Astrocyte (in vitro differentiated cells and primary cell): Measurements from ENCODE around the gene ROR1. TPM values are rescaled to one million over a fixed set of nuclear protein-coding genes. Genes with fewer than 3 reads are reported as not detected.

ENCODE experiments used
- DNase-seq: peaks from one replicate; pipeline ENCODE4 v3.0.0-alpha.2; 2010; ENCODE audit warnings: low read depth
- FAIRE-seq: peaks from 2 replicates; lab custom pipeline; 2011; peaks lifted over from hg19 to GRCh38; lab: Jason Lieb, UNC
- H2AFZ ChIP-seq: 2 replicates; pipeline ENCODE4 v1.6.0; 2012; ENCODE audit warnings: low read depth, low read length, inconsistent platforms
- H3K27ac ChIP-seq: 2 replicates; pipeline ENCODE4 v1.5.1; 2011; ENCODE audit warnings: low read depth, low read length, inconsistent platforms
- H3K27me3 ChIP-seq: 2 replicates; pipeline ENCODE4 v1.6.0; 2011; ENCODE audit warnings: low read length, inconsistent platforms; ENCODE audit not compliant: insufficient read depth
- H3K36me3 ChIP-seq: 2 replicates; pipeline ENCODE4 v1.5.1; 2011; ENCODE audit warnings: low read length, inconsistent platforms; ENCODE audit not compliant: insufficient read depth
- H3K4me1 ChIP-seq: 2 replicates; pipeline ENCODE4 v1.5.1; 2011; ENCODE audit warnings: low read length, inconsistent platforms; ENCODE audit not compliant: insufficient read depth
- H3K4me2 ChIP-seq: 2 replicates; pipeline ENCODE4 v1.6.0; 2012; ENCODE audit warnings: low read length, inconsistent platforms
- H3K4me3 ChIP-seq: 2 replicates; pipeline ENCODE4 v1.5.1; 2011; ENCODE audit warnings: low read depth, mild to moderate bottlenecking, low read length, inconsistent platforms; ENCODE audit not compliant: insufficient read depth
- H3K79me2 ChIP-seq: 2 replicates; pipeline ENCODE4 v1.6.0; 2012; ENCODE audit warnings: mild to moderate bottlenecking, low read length, inconsistent platforms; ENCODE audit not compliant: insufficient read depth
- H3K9ac ChIP-seq: 2 replicates; pipeline ENCODE4 v1.6.0; 2012; ENCODE audit warnings: mild to moderate bottlenecking, low read length, inconsistent platforms
- H3K9me3 ChIP-seq: 2 replicates; pipeline ENCODE4 v1.5.1; 2012; ENCODE audit warnings: low read depth, mild to moderate bottlenecking, low read length, inconsistent platforms; ENCODE audit not compliant: insufficient read depth
- H4K20me1 ChIP-seq: 2 replicates; pipeline ENCODE4 v1.6.0; 2012; ENCODE audit warnings: low read length, inconsistent platforms; ENCODE audit not compliant: insufficient read depth
- H3K27ac Mint-ChIP-seq: one replicate; pipeline ENCODE4 v1.8.0; 2021; ENCODE audit warnings: mild to moderate bottlenecking, mixed read lengths; ENCODE audit not compliant: unreplicated experiment
- H3K27me3 Mint-ChIP-seq: one replicate; pipeline ENCODE4 v1.8.0; 2021; ENCODE audit warnings: low read depth, mixed read lengths; ENCODE audit not compliant: unreplicated experiment
- H3K36me3 Mint-ChIP-seq: one replicate; pipeline ENCODE4 v1.8.0; 2021; ENCODE audit warnings: low read depth, mixed read lengths; ENCODE audit not compliant: unreplicated experiment
- H3K4me1 Mint-ChIP-seq: one replicate; pipeline ENCODE4 v1.8.0; 2021; ENCODE audit warnings: low read depth, mixed read lengths; ENCODE audit not compliant: unreplicated experiment
- H3K4me3 Mint-ChIP-seq: one replicate; pipeline ENCODE4 v1.8.0; 2021; ENCODE audit warnings: mild to moderate bottlenecking, moderate library complexity, mixed read lengths; ENCODE audit not compliant: unreplicated experiment
- H3K9me3 Mint-ChIP-seq: one replicate; pipeline ENCODE4 v1.8.0; 2021; ENCODE audit warnings: mild to moderate bottlenecking, mixed read lengths; ENCODE audit not compliant: unreplicated experiment
- CTCF ChIP-seq: IDR thresholded peaks from 2 replicates; pipeline ENCODE4 v1.5.1; 2011; ENCODE audit warnings: low read depth, mild to moderate bottlenecking, inconsistent platforms, low read length, moderate library complexity; ENCODE audit not compliant: insufficient read depth
- EZH2 ChIP-seq: IDR thresholded peaks from 2 replicates; pipeline ENCODE4 v1.6.1; 2012; ENCODE audit warnings: mild to moderate bottlenecking, low read length, inconsistent platforms; ENCODE audit not compliant: insufficient read depth
- total RNA-seq: library from RNA; stranded (reverse); gene quantifications from 2 replicates; pipeline ENCODE4 v1.2.1, GENCODE V29; 2021

The ROR1 gene
- total RNA-seq, 1 donor from 2014 or later, result 38.3 TPM

GRCh38 chr1:63915121-63915520 is 141.3 kb downstream of the ROR1 start:
- H3K9me3 Mint-ChIP-seq, result no peaks in the 10 kb centered on the region
- no peak overlapping the region for H3K27ac ChIP-seq
- H3K36me3 ChIP-seq, result no peaks in the 10 kb centered on the region
- H2AFZ ChIP-seq, result no peak overlapping the region
- no peak overlapping the region for H3K4me3 ChIP-seq
- H3K36me3 Mint-ChIP-seq, result peaks cover 2% of the 10 kb centered on the region
- H3K4me3 Mint-ChIP-seq, result no peak overlapping the region
- no peaks in the 10 kb centered on the region for H3K9me3 ChIP-seq
- FAIRE-seq, result no peak
- H3K4me2 ChIP-seq, result no peak overlapping the region
- TF ChIP-seq EZH2 (no peak), CTCF (peak; percentile 29)
- H3K79me2 ChIP-seq, result peaks cover 11% of the 10 kb centered on the region
- no peaks in the 10 kb centered on the region for H3K27me3 Mint-ChIP-seq
- peaks cover 15% of the 10 kb centered on the region for H3K4me1 ChIP-seq
- peaks cover 50% of the 10 kb centered on the region for H3K4me1 Mint-ChIP-seq
- H3K27ac Mint-ChIP-seq, result no peak overlapping the region
- peaks cover 10% of the 10 kb centered on the region for H3K27me3 ChIP-seq
- peaks cover 19% of the 10 kb centered on the region for H4K20me1 ChIP-seq
- DNase-seq, result peak; percentile 22
- H3K9ac ChIP-seq, result no peak overlapping the region

- no peaks in the 10 kb centered on the region for H3K9me3 Mint-ChIP-seq
- Histone ChIP-seq H3K79me2 (peaks cover 11% of the 10 kb centered on the region), H3K4me1 (peaks cover 27% of the 10 kb centered on the region), H4K20me1 (peaks cover 5% of the 10 kb centered on the region), H3K27me3 (peaks cover 10% of the 10 kb centered on the region), H3K4me2 (no peak overlapping the region), H3K4me3 (no peak overlapping the region), H3K36me3 (no peaks in the 10 kb centered on the region), H3K9me3 (no peaks in the 10 kb centered on the region), H2AFZ (no peak overlapping the region), H3K27ac (no peak overlapping the region), H3K9ac (no peak overlapping the region)
- peaks cover 2% of the 10 kb centered on the region for H3K36me3 Mint-ChIP-seq
- DNase-seq, result no peak
- no peak overlapping the region for H3K4me3 Mint-ChIP-seq
- no peak overlapping the region for H3K27ac Mint-ChIP-seq
- FAIRE-seq, result no peak
- no peaks in the 10 kb centered on the region for H3K27me3 Mint-ChIP-seq
- peaks cover 60% of the 10 kb centered on the region for H3K4me1 Mint-ChIP-seq
- TF ChIP-seq CTCF, result no peak
- TF ChIP-seq EZH2, result no peak
Observed at GRCh38 chr1:63916485-63917360, 142.9 kb downstream of the ROR1 start.
